Activated T-cell treated with anti-CD3 and anti-CD28 coated beads, Interleukin-2, amount 50 U/mL, for 24 hours (primary cell): ENCODE measurements around the gene ELP4.
A peak's percentile ranks its signal among the peaks of the same experiment; 100 is the strongest.

Experiments used
- DNase-seq: peaks from one replicate; pipeline ENCODE4 v3.0.0-alpha.2; 2020
- H3K27ac Mint-ChIP-seq: 2 replicates; pipeline ENCODE4 v1.8.0; 2020; ENCODE audit warnings: mild to moderate bottlenecking, mixed read lengths
- H3K27me3 Mint-ChIP-seq: 2 replicates; pipeline ENCODE4 v1.8.0; 2020; ENCODE audit warnings: mixed read lengths
- H3K36me3 Mint-ChIP-seq: 2 replicates; pipeline ENCODE4 v1.8.0; 2020; ENCODE audit warnings: low read depth, mixed read lengths
- H3K4me1 Mint-ChIP-seq: 2 replicates; pipeline ENCODE4 v1.8.0; 2020; ENCODE audit warnings: low read depth, mixed read lengths
- H3K4me3 Mint-ChIP-seq: 2 replicates; pipeline ENCODE4 v1.8.0; 2020; ENCODE audit warnings: mild to moderate bottlenecking, moderate library complexity, mixed read lengths
- H3K9me3 Mint-ChIP-seq: 2 replicates; pipeline ENCODE4 v1.8.0; 2020; ENCODE audit warnings: mixed read lengths

ELP4 gene

DNA sequence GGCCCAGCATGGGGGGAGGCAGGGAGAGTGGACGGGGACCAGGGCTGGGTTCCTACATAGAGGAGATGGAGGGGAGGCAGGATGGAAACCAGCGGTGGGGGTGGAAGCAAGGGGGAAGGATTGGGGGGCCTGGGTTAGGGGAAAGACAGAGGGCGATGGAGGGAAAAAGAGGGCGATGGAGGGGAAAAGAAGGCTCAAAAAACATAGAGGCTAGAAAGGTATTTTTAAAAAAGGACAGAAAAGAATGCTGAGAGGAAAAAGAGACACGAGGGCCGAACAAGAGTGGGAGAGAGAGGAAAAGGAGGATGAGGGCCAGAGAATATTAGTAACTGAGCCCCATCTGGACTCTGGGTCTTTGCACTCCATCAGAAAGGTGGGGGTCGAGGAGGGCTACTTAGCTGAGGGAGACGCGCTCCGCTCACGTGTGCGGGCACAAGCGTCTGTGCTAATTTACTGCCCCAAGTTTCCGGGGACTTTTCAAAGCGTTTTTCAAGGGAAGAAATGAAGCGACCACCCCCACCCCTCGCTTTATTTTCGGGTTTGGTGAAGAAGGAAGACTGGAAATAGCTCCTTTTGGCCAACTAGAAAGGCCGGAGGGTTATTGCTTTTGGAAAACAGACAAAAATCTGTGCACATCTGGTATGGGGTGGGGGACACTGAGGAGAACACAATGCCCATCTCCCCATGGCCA, 287.1 kb downstream of the ELP4 start:
- Mint-ChIP-seq H3K9me3 (peaks cover 8% of the 10 kb centered on the region), H3K27ac (no peak overlapping the region), H3K36me3 (no peaks in the 10 kb centered on the region), H3K4me1 (peaks cover 24% of the 10 kb centered on the region), H3K27me3 (peaks cover 87% of the 10 kb centered on the region), H3K4me3 (no peak overlapping the region)
- no peak for DNase-seq

DNA sequence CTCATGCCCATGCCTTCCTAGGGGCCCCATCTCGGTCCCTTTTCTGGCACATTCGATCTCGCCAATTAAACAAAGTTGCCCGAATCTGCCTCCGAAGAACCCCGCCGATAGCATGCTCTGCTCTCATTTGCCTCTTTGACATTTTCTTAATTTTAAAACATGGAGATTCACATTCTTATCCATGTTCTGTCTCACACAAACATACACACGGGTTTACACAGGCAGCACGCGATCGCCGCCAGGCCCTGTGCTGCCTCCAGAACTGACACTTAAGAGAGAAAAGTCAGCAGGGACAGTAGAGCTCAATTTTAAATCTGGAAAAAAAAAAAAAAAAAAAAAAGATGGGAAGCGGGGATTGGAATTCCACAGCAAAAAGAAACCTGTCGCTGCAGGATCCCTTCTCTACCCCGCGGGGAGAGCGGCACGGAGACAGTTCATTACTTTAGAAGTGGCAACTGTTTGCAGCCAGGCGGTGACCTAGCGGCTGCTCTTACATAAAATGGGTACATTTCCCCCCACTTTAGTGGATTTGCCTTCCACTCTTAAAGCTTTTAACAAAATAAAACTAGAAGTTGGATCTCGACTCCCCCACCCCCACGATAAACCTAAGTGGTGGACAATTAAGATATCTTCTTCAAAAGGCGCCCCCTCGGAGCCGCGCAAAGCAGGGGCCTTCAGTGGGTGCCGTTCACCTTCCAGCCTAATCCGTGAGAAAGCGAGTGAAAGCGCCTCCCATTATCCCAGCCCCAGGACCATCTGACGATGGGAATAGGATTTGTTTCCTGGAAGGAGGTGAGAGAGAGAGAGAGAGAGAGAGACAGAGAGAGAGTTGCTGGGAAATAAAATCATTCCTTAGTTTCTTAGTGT, 287.9 kb downstream of the ELP4 start:
- H3K9me3 Mint-ChIP-seq = peaks cover 8% of the 10 kb centered on the region
- H3K4me3 Mint-ChIP-seq = peak overlapping the region; percentile 6
- peaks cover 92% of the 10 kb centered on the region for H3K27me3 Mint-ChIP-seq
- H3K4me1 Mint-ChIP-seq = peaks cover 24% of the 10 kb centered on the region
- H3K36me3 Mint-ChIP-seq = no peaks in the 10 kb centered on the region
- no peak for DNase-seq
- peak overlapping the region; percentile 15 for H3K27ac Mint-ChIP-seq

GRCh38 chr11:31798057-31798553, 288.5 kb downstream of the ELP4 start:
- Mint-ChIP-seq H3K4me1 (peaks cover 29% of the 10 kb centered on the region), H3K9me3 (peaks cover 8% of the 10 kb centered on the region), H3K27me3 (peaks cover 93% of the 10 kb centered on the region), H3K36me3 (no peaks in the 10 kb centered on the region), H3K4me3 (peak overlapping the region; percentile 6), H3K27ac (no peak overlapping the region)
- DNase-seq = no peak

GRCh38 chr11:31798554-31799434, 289.2 kb downstream of the ELP4 start:
- peak overlapping the region; percentile 4 for H3K4me3 Mint-ChIP-seq
- H3K9me3 Mint-ChIP-seq = peaks cover 8% of the 10 kb centered on the region
- H3K4me1 Mint-ChIP-seq = peaks cover 34% of the 10 kb centered on the region
- H3K27ac Mint-ChIP-seq = no peak overlapping the region
- no peak for DNase-seq
- peaks cover 94% of the 10 kb centered on the region for H3K27me3 Mint-ChIP-seq
- H3K36me3 Mint-ChIP-seq = no peaks in the 10 kb centered on the region

- Mint-ChIP-seq H3K4me3 (no peak overlapping the region), H3K9me3 (peaks cover 8% of the 10 kb centered on the region), H3K27ac (peak overlapping the region; percentile 59)
Measured at GRCh38 chr11:31799435-31800397, 290.1 kb downstream of the ELP4 start.

GRCh38 chr11:31800398-31801265, 291.1 kb downstream of the ELP4 start:
- Mint-ChIP-seq H3K36me3 (no peaks in the 10 kb centered on the region), H3K4me3 (no peak overlapping the region), H3K27ac (no peak overlapping the region), H3K4me1 (peaks cover 49% of the 10 kb centered on the region), H3K9me3 (peaks cover 8% of the 10 kb centered on the region), H3K27me3 (peaks cover 94% of the 10 kb centered on the region)
- DNase-seq = no peak

More at GRCh38 chr11:31799435-31800397, 290.1 kb downstream of the ELP4 start:
- Mint-ChIP-seq H3K27me3 (peaks cover 95% of the 10 kb centered on the region), H3K4me1 (peaks cover 44% of the 10 kb centered on the region), H3K36me3 (no peaks in the 10 kb centered on the region)
- no peak for DNase-seq

DNA sequence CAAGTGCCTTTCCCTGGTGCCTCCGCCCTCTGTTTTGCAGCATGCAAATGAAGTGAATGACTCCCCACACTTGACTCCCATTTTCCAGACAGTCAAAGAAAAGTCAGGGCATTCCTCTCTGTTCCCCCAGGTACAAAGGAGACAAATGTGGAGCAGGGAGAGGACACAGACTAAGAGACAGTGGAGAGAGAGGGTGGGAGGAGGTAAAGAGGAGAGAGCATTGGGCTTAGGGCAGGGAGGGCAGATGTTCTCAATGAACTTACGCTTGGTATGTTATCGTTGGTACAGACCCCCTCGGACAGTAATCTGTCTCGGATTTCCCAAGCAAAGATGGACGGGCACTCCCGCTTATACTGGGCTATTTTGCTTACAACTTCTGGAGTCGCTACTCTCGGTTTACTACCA, 291.7 kb downstream of the ELP4 start:
- H3K9me3 Mint-ChIP-seq = peaks cover 8% of the 10 kb centered on the region
- no peaks in the 10 kb centered on the region for H3K36me3 Mint-ChIP-seq
- no peak overlapping the region for H3K27ac Mint-ChIP-seq
- H3K27me3 Mint-ChIP-seq = peaks cover 93% of the 10 kb centered on the region
- H3K4me3 Mint-ChIP-seq = no peak overlapping the region
- H3K4me1 Mint-ChIP-seq = peaks cover 50% of the 10 kb centered on the region
- no peak for DNase-seq

GRCh38 chr11:31802000-31802551, 292.5 kb downstream of the ELP4 start:
- H3K4me3 Mint-ChIP-seq = no peak overlapping the region
- H3K27me3 Mint-ChIP-seq = peaks cover 94% of the 10 kb centered on the region
- peaks cover 6% of the 10 kb centered on the region for H3K9me3 Mint-ChIP-seq
- H3K27ac Mint-ChIP-seq = no peak overlapping the region
- H3K36me3 Mint-ChIP-seq = no peaks in the 10 kb centered on the region
- peaks cover 53% of the 10 kb centered on the region for H3K4me1 Mint-ChIP-seq
- no peak for DNase-seq

- Mint-ChIP-seq H3K27me3 (peaks cover 94% of the 10 kb centered on the region), H3K4me1 (peaks cover 51% of the 10 kb centered on the region), H3K9me3 (peaks cover 6% of the 10 kb centered on the region), H3K4me3 (no peak overlapping the region), H3K36me3 (no peaks in the 10 kb centered on the region), H3K27ac (no peak overlapping the region)
- DNase-seq = no peak
Measured at GRCh38 chr11:31802609-31802989, 293.0 kb downstream of the ELP4 start.

DNA sequence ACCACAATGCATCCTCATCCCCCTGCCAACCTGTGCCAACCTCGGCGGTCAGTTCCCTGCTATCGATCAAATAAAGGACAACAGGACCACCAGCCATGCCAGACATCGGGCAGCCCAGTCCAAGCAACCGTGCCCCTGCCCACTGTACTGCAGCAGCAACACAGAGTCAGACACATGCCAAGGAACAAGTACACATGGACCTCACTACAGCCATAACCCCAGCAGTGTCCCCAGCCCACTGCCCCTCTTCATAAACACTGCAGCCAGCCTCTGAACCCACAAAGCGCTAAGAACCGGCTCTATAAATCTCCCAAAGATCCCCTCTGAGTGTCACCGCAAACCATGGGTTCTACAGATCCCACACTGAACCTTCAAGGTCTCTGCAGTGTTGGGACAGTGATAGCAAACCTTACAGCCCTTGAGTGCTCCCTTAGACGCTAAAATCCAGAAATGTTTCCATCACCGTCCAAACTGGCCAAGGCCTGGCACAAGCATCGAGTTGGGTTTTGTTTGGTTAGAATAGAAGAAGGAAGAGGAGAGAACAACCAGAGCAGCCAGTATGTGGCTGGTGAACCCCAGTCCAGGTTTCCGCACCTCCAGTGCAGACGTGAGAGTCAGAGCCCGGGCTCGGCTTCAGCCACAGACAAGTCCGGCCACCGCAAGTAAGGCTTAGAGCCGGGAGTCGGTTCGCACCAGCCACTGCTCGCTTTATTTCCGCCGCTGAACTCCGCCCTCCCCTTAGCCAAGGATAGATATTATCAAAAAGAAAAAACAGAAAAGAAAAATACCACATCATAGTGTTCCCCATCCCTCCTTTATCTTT, 293.6 kb downstream of the ELP4 start:
- Mint-ChIP-seq H3K4me1 (peaks cover 48% of the 10 kb centered on the region), H3K27me3 (peaks cover 94% of the 10 kb centered on the region), H3K36me3 (no peaks in the 10 kb centered on the region), H3K27ac (peak overlapping the region; percentile 19), H3K4me3 (no peak overlapping the region), H3K9me3 (peaks cover 6% of the 10 kb centered on the region)
- DNase-seq = no peak

GRCh38 chr11:31803813-31804311, 294.3 kb downstream of the ELP4 start:
- H3K27ac Mint-ChIP-seq = no peak overlapping the region
- H3K9me3 Mint-ChIP-seq = peaks cover 6% of the 10 kb centered on the region
- peaks cover 94% of the 10 kb centered on the region for H3K27me3 Mint-ChIP-seq
- DNase-seq = no peak
- no peaks in the 10 kb centered on the region for H3K36me3 Mint-ChIP-seq
- H3K4me1 Mint-ChIP-seq = peaks cover 48% of the 10 kb centered on the region
- H3K4me3 Mint-ChIP-seq = peak overlapping the region; percentile 51
